Measurements from ENCODE around the gene LAMC3.

GRCh38 chr9:131060900-131061630, 52.1 kb downstream of the LAMC3 start:
- TF ChIP-seq CTCF (conservative IDR thresholded peaks at IDR 0.05; ENCODE audit: low read length), result no peak
- no peak for TF ChIP-seq EZH2phosphoT487 (IDR thresholded peaks at IDR 0.05; ENCODE audit: borderline replicate concordance, low read depth, low read length)
